SK-MEL-5 (cell line): ENCODE results near the gene TBC1D17. TPM values are rescaled to one million over a fixed set of nuclear protein-coding genes. Genes with fewer than 3 reads are reported as not detected.
"Not testable (repeated sequence)": the region's sequence is repeated elsewhere in the genome, so short reads cannot be mapped to it uniquely, and the experiment has no call there.

Source experiments
- DNase-seq: peaks from one replicate; pipeline ENCODE4 v3.0.0-alpha.2; 2016; ENCODE audit warnings: low read depth, low spot score
- in situ Hi-C: cut with HindIII; loops from 2 replicates; pipeline ENCODE4 v1.10.0; 2016; ENCODE audit warnings: low sequenced_read_pairs, high pct_unique_total_duplicates, low pct_unique_long_range_greater_than_20kb
- total RNA-seq: library from RNA; depleted of rRNA; stranded (reverse); fragments of >200 nt; shearing (Covaris generic); gene quantifications from 2 replicates; pipeline ENCODE4 v1.2.3, GENCODE V29; 2014

TBC1D17 gene
- total RNA-seq, 1 experiment from 2014 or later: 3.5 TPM

DNA sequence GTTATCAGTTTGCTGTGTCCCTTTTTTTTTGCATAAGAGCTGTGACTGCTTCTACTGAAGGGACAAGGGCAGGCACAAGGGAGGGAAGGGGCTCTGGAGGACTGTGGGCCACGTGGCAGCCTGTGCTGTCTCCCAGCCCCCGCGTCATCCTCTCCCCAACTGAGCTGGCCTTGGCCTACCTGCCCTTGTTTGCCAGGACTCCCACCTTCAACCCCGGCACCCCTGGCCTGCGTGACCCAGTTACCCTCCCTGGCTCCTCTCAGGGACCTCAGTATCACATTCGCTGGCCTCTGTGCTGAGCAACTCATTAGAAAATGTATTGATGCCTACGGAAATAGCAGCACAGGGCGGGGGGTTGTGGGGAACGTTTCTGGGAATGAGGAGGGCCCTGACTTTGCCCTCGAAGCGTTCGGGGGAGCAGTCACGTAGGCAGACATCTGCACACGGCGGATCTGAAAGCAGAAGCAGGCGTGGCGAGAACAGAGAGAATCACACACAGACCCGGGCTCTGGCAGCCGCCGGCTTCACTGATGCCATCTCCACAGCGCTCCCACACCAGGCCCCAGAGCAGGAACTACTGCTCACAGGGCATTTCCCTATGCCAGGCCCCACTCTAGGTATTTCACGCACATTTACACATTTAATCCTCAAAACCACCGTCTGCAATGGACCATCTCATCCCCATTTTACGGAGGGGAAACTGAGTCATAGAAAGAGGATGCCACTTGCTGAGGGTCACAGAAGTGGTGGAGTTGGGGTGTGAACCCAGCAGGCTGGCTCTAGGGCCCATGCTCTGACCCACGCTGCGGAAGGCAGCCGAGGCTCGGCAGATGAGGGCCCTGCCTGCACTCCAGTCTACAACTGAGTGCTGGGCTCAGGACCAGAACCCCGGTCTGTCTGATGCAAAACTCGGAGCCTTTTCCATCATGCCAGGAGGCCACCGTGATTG is 45.8 kb downstream of the TBC1D17 start:
- in situ Hi-C loops: no loop called here
- DNase-seq: no peak

DNA sequence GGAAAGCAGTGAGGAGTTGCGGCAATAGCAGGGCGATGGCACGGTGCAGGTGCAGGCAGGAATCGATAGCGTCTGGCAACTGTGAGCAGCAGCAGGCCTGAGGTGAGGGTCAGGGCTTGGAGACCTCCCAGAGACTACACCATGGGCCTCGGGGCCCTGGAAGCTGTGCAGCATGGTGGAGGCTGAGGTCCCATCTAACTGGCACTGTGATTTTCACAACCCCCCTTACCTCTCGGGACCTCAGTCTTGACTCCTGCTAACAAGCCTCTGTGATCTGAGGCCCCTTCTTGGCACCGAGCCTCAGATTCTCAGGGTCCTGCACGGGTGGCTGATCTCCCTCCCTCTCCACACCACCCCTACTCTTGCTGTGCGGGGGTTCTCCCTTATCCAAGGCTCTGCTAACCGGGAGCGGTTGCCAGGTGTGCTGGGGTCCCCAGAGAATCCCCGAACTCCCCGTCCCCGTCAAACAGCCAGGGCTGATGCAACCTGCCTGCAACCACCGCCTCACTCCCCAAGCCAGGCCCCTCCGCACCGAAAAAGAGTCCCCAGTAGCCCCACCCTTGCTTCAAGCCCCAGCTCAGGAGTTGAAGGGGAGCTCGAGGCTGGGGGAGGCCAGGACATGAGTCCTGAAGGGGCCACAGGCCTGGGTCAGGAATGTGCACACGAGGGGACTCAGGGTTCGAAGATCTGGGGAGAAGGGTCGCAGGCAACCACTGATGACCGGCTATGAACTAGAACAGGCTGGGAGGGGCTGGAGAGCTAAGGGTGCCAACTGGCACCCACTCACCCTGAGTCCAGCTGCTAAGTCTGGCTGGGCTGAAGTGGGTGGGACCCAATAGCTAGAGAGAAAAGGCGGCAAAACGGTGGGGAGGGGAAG is 46.7 kb downstream of the TBC1D17 start:
- no peak for DNase-seq
- in situ Hi-C loops: no loop called here

DNA sequence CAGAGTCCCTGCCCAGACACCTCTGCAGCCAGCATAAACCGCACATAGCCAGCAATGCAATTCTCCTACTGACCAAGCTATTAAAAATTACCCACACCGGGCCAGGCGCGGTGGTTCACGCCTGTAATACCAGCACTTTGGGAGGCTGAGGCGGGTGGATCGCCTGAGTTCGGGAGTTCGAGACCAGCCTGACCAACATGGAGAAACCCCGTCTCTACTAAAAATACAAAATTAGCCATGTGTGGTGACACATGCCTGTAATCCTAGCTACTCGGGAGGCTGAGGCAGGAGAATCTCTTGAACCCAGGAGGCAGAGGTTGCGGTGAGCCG is 47.3 kb downstream of the TBC1D17 start:
- in situ Hi-C loops: not testable (repeated sequence)

GRCh38 chr19:49925486-49925885 is 48.0 kb downstream of the TBC1D17 start:
- DNase-seq: no peak
- in situ Hi-C loops: no loop called here

More for the DNA sequence above, 47.3 kb downstream of the TBC1D17 start:
- DNase-seq: not testable (repeated sequence)

- in situ Hi-C loops: no loop called here
- no peak for DNase-seq
Observed at GRCh38 chr19:49926515-49926914, 49.0 kb downstream of the TBC1D17 start.

DNA sequence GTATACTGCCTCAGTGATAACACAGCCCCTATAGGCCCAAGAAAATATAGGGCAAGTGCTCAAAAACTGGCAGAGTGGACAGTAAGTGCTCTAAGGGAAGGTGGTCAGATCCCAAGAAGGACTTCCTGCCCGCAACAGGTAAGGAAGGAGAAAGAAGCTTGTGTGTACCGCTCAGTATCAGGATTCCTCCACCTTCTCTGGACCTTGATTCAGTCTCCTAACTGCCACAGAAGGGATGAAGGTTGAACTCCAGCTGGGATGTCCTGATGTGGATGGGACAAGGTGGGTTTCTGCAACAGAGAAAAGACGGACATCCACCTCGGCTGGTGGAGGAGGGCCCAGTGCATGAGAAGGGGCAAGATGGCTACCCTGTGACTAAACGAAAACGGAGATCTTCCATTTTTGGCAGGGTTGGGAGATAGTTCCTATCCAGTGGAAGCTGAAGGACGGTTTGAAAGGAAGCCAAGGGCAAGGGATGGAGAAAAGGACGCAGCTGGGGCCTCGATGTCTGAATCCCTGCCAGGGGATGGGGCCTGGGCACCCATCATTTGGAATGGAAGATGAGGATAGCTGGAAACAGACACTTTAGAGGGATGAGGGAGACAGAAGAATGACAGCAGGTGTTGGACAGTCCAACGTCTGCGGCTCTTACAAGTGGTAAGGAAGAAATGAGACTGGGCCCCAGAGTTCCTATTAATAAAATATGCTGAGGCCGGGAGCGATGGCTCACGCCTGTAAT is 50.2 kb downstream of the TBC1D17 start:
- in situ Hi-C loops: no loop called here
- DNase-seq: no peak

GRCh38 chr19:49929121-49929610 is 51.7 kb downstream of the TBC1D17 start, which contains the start of the genes ATF5 and NUP62:
ATF5 (plus strand) TSS chr19:49929205; CDS start chr19:49930851, 1,646 bp downstream.
NUP62 (minus strand) TSS chr19:49929504; CDS start chr19:49909807, 19,697 bp downstream.
- in situ Hi-C loops: no loop called here
- DNase-seq: peak; percentile 84

- in situ Hi-C loops: no loop called here
Observed at GRCh38 chr19:49929611-49930482, 52.3 kb downstream of the TBC1D17 start.

GRCh38 chr19:49930483-49931011 is 53.0 kb downstream of the TBC1D17 start:
- in situ Hi-C loops: no loop called here
- peak; percentile 30 for DNase-seq

More at GRCh38 chr19:49929611-49930482, 52.3 kb downstream of the TBC1D17 start:
- DNase-seq: peak; percentile 96

- in situ Hi-C loops: no loop called here
- DNase-seq: no peak
Observed at GRCh38 chr19:49931293-49932040, 54.0 kb downstream of the TBC1D17 start.

DNA sequence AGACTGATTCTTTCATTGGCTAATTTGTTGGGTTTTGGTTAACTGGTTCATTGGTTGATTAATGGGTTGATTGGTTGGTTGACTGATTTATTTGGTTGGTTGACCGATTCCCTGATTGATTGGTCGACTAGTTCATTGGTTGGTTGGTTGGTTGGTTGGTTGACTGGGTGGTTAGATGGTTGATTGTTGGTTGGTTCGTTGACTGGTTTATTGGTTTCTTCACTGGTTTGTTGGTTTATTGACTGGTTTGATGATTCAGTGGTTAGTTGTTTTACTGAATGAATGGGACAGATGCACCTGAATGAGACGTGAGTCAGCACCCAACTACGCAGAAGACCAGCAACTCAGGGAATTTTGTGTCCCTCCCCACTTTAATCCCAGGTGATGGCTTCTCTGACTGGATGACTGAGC is 54.5 kb downstream of the TBC1D17 start:
- in situ Hi-C loops: no loop called here

DNA sequence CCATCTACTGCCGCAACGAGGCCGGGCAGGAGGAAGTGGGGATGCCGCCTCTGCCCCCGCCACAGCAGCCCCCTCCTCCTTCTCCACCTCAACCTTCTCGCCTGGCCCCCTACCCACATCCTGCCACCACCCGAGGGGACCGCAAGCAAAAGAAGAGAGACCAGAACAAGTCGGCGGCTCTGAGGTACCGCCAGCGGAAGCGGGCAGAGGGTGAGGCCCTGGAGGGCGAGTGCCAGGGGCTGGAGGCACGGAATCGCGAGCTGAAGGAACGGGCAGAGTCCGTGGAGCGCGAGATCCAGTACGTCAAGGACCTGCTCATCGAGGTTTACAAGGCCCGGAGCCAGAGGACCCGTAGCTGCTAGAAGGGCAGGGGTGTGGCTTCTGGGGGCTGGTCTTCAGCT is 55.2 kb downstream of the TBC1D17 start:
- DNase-seq: no peak
- in situ Hi-C loops: no loop called here

More for the DNA sequence above, 54.5 kb downstream of the TBC1D17 start:
- no peak for DNase-seq

DNA sequence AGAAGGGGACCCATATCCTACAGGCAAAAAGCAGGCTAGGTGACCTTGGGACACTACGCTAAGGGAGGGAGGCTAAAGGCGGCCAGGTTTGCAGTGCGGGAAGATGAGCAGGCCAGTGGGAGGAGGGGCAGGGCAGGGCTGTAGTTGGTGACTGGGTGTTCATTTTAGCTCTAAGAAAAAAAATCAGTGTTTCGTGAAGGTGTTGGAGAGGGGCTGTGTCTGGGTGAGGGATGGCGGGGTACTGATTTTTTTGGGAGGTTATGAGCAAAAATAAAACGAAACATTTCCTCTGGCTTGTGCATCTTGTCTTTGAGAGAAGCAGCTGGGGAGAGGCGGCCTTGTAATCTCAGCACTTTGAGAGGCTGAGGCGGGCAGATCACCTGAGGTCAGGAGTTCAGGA is 56.1 kb downstream of the TBC1D17 start:
- no peak for DNase-seq
- in situ Hi-C loops: no loop called here

DNA sequence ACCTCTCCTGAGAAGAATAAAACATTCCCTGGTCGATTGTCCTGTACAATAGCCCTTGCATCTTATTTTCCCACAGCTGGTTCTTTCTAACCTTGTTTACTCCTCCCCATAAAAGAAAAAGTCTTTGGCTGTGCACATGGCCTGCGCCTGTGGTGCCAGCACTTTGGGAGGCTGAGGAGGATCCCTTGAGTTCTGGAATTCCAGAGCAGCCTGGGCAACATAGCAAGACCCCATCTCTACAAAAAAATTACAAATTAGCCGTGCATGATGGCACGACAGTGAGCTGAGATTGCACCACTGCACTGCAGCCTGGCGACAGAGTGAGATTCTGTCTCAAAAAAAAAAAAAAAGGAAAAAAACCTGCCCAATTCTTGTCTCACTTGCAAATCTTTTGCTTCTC is 59.0 kb downstream of the TBC1D17 start:
- in situ Hi-C loops: no loop called here
- no peak for DNase-seq

GRCh38 chr19:49937750-49938381 is 60.4 kb downstream of the TBC1D17 start:
- in situ Hi-C loops: no loop called here
- DNase-seq: peak; percentile 73
